SK-N-SH (cell line): ENCODE measurements around the gene RNF168. TPM values are rescaled to one million over a fixed set of nuclear protein-coding genes. Genes with fewer than 3 reads are reported as not detected.
"Not testable (repeated sequence)": the region's sequence is repeated elsewhere in the genome, so short reads cannot be mapped to it uniquely, and the experiment has no call there.

Experiments used
- CTCF ChIA-PET: fragments of 300-600, 350-600 bp; formaldehyde crosslinking; extraction: SDS; loops from one replicate; lab custom pipeline; 2021; lab: Yijun Ruan, JAX
- POLR2A ChIA-PET: fragments of 350-600 bp; sonication (Branson Sonifier 250); formaldehyde crosslinking; extraction: SDS; loops from one replicate; lab custom pipeline; 2020; ENCODE audit warnings: antibody characterized with exemption, inconsistent platforms; lab: Yijun Ruan, JAX
- DNase-seq: peaks from one replicate; pipeline ENCODE4 v3.0.0; 2012
- H2AFZ ChIP-seq: fragments of 200-600 bp; sonication (generic); 2 replicates; pipeline ENCODE4 v1.8.1; 2016; ENCODE audit warnings: antibody characterized with exemption, mild to moderate bottlenecking, low read depth
- H3F3A ChIP-seq: fragments of 200-600 bp; sonication (generic); replicated peaks from 2 replicates; pipeline ENCODE3; 2016; ENCODE audit warnings: antibody characterized with exemption, mild to moderate bottlenecking; ENCODE audit not compliant: insufficient read depth
- H3K27ac ChIP-seq, 2 experiments: fragments of 200-500 bp in 1 of 2; fragments of 200-600 bp in 1 of 2; sonication (Bioruptor generic) in 1 of 2; sonication (generic), shearing (Covaris generic) in 1 of 2; 2 replicates each; pipeline versions ENCODE4 v1.5.1 to v1.6.1; 2014 to 2016; ENCODE audit warnings: low read depth in 2 of 2, inconsistent platforms in 1 of 2, low read length in 1 of 2, mild to moderate bottlenecking in 1 of 2, mixed read lengths in 1 of 2
- H3K27me3 ChIP-seq: fragments of 200-600 bp; sonication (generic), shearing (Covaris generic); 2 replicates; pipeline ENCODE4 v1.6.1; 2016; ENCODE audit warnings: mixed run types; ENCODE audit not compliant: insufficient read depth
- H3K36me3 ChIP-seq, 2 experiments: fragments of 200-500 bp in 1 of 2; fragments of 200-600 bp in 1 of 2; sonication (Bioruptor generic) in 1 of 2; sonication (generic) in 1 of 2; replicated peaks in 1 of 2; 2 replicates each; pipeline versions ENCODE3 to v1.5.1; 2014 to 2016; ENCODE audit warnings: low read length in 1 of 2, mild to moderate bottlenecking in 1 of 2; ENCODE audit not compliant: insufficient read depth in 2 of 2, control insufficient read depth in 1 of 2
- H3K4me1 ChIP-seq, 2 experiments: fragments of 200-500 bp in 1 of 2; fragments of 200-600 bp in 1 of 2; sonication (Bioruptor generic) in 1 of 2; sonication (generic), shearing (Covaris generic) in 1 of 2; 2 replicates each; pipeline versions ENCODE4 v1.5.1 to v1.6.1; 2014 to 2016; ENCODE audit warnings: low read depth in 1 of 2, low read length in 1 of 2, mixed run types in 1 of 2; ENCODE audit not compliant: insufficient read depth in 2 of 2, control insufficient read depth in 1 of 2
- H3K4me2 ChIP-seq: fragments of 200-600 bp; sonication (generic), shearing (Covaris generic); 2 replicates; pipeline ENCODE4 v1.6.1; 2017; ENCODE audit warnings: mixed run types
- H3K4me3 ChIP-seq, 2 experiments: fragments of 200-500 bp in 1 of 2; fragments of 200-600 bp in 1 of 2; sonication (Bioruptor generic) in 1 of 2; sonication (generic), shearing (Covaris generic) in 1 of 2; 2 replicates each; pipeline versions ENCODE4 v1.5.1 to v1.8.1; 2014 to 2016; ENCODE audit warnings: low read depth in 2 of 2, inconsistent platforms in 1 of 2, low read length in 1 of 2, mild to moderate bottlenecking in 1 of 2, mixed read lengths in 1 of 2, moderate library complexity in 1 of 2
- H3K79me2 ChIP-seq: fragments of 200-600 bp; sonication (generic); 2 replicates; pipeline ENCODE4 v1.8.1; 2017; ENCODE audit warnings: mild to moderate bottlenecking; ENCODE audit not compliant: insufficient read depth
- H3K9ac ChIP-seq: fragments of 200-600 bp; sonication (generic); 2 replicates; pipeline ENCODE4 v1.6.1; 2017; ENCODE audit warnings: mixed run types
- H3K9me2 ChIP-seq: fragments of 200-600 bp; sonication (generic); 2 replicates; pipeline ENCODE4 v1.6.1; 2017; ENCODE audit warnings: mixed run types
- H3K9me3 ChIP-seq: fragments of 200-600 bp; sonication (generic); 2 replicates; pipeline ENCODE4 v1.6.1; 2017; ENCODE audit warnings: mixed run types, mild to moderate bottlenecking, moderate library complexity
- H4K20me1 ChIP-seq: fragments of 200-600 bp; sonication (generic); 2 replicates; pipeline ENCODE4 v1.6.1; 2017; ENCODE audit warnings: mild to moderate bottlenecking, mixed run types; ENCODE audit not compliant: insufficient read depth
- ELF1 ChIP-seq: IDR thresholded peaks from 2 replicates; pipeline ENCODE4 v1.4.0; 2012
- FOSL2 ChIP-seq: IDR thresholded peaks from 2 replicates; pipeline ENCODE4 v1.4.0; 2012; ENCODE audit warnings: low read depth, mild to moderate bottlenecking, moderate library complexity, borderline replicate concordance
- GATA2 ChIP-seq: sonication (generic); formaldehyde crosslinking; IDR thresholded peaks from 2 replicates; pipeline ENCODE4 v1.5.0; 2020; ENCODE audit warnings: mild to moderate bottlenecking, missing genetic modification reagents
- IRF3 ChIP-seq: fragments of 150-350 bp; IDR thresholded peaks from 2 replicates; pipeline ENCODE4 v1.6.1; 2016; ENCODE audit warnings: mild to moderate bottlenecking, low read depth, low read length
- JUND ChIP-seq: IDR thresholded peaks from 2 replicates; pipeline ENCODE4 v1.4.0; 2012
- MAX ChIP-seq: IDR thresholded peaks from 2 replicates; pipeline ENCODE4 v1.4.0; 2012; ENCODE audit warnings: low read depth
- MEF2A ChIP-seq: IDR thresholded peaks from 2 replicates; pipeline ENCODE4 v1.4.0; 2012; ENCODE audit warnings: low read depth, borderline replicate concordance
- MXI1 ChIP-seq: IDR thresholded peaks from 2 replicates; pipeline ENCODE4 v1.6.1; 2012; ENCODE audit warnings: mild to moderate bottlenecking, low read depth, low read length, improper control_type of control experiment
- NFIC ChIP-seq: IDR thresholded peaks from 2 replicates; pipeline ENCODE4 v1.4.0; 2012; ENCODE audit warnings: borderline replicate concordance
- POLR2AphosphoS5 ChIP-seq: IDR thresholded peaks from 2 replicates; pipeline ENCODE4 v1.6.1; 2012; ENCODE audit warnings: low read depth, low read length
- RAD21 ChIP-seq: IDR thresholded peaks from 2 replicates; pipeline ENCODE4 v1.6.1; 2012; ENCODE audit warnings: mild to moderate bottlenecking, low read length
- RFX5 ChIP-seq: IDR thresholded peaks from 2 replicates; pipeline ENCODE4 v1.6.1; 2012; ENCODE audit warnings: mild to moderate bottlenecking, improper control_type of control experiment, low read length
- SIN3A ChIP-seq: IDR thresholded peaks from 2 replicates; pipeline ENCODE4 v1.6.1; 2012; ENCODE audit warnings: low read depth, mild to moderate bottlenecking, low read length, moderate library complexity, borderline replicate concordance
- YY1 ChIP-seq: IDR thresholded peaks from 2 replicates; pipeline ENCODE4 v1.4.0; 2012; ENCODE audit warnings: low read depth, mild to moderate bottlenecking
- ZBTB33 ChIP-seq: IDR thresholded peaks from 2 replicates; pipeline ENCODE4 v1.4.0; 2012; ENCODE audit warnings: low read depth, borderline replicate concordance
- WGBS: methylation state at CpG from one replicate; pipeline ENCODE4 v1.1.6; 2017; ENCODE audit warnings: low lambda C conversion rate; 5-methylcytosine and 5-hydroxymethylcytosine counted together
- polyA plus RNA-seq, 3 experiments: library from polyadenylated mRNA; depleted of rRNA; stranded (reverse); fragments of >200 nt; gene quantifications; 2 replicates each; pipeline ENCODE4 v1.2.3, GENCODE V29; 2012

The RNF168 gene
- polyA plus RNA-seq, 1 of the 3 experiments (the other 2 are of a cell fraction) = 1.9 TPM

GRCh38 chr3:196428041-196428440, 75.5 kb downstream of the RNF168 start (continued):
- TF ChIP-seq IRF3 (no peak), ELF1 (no peak), MAX (no peak), YY1 (no peak), MEF2A (no peak), RAD21 (no peak), POLR2AphosphoS5 (no peak), RFX5 (no peak), ZBTB33 (no peak), FOSL2 (no peak)

GRCh38 chr3:196424421-196424820, 79.1 kb downstream of the RNF168 start:
- H3K4me2 ChIP-seq, H3K27ac ChIP-seq, H3K9me3 ChIP-seq, H3K9ac ChIP-seq, POLR2A ChIA-PET, H3K9me2 ChIP-seq, H3K27me3 ChIP-seq, CTCF ChIA-PET, H2AFZ ChIP-seq, DNase-seq, H3K4me3 ChIP-seq, H3F3A ChIP-seq: not testable (repeated sequence)
- Histone ChIP-seq H3K79me2 (peaks cover 100% of the 10 kb centered on the region), H4K20me1 (peaks cover 85% of the 10 kb centered on the region), H3K36me3 (peaks cover 2 to 13% of the 10 kb centered on the region in 2 experiments), H3K4me1 (peaks cover 0 to 10% of the 10 kb centered on the region in 2 experiments; a peak in 1 of 4 replicates)
- 98% methylated on average over 6 of the region's 6 CpGs for WGBS

GRCh38 chr3:196423044-196423781, 80.4 kb downstream of the RNF168 start:
- peaks cover 100% of the 10 kb centered on the region for H3K79me2 ChIP-seq
- H3K4me1 ChIP-seq = peaks cover 0 to 10% of the 10 kb centered on the region in 2 experiments; a peak in 1 of 4 replicates
- H3K27ac ChIP-seq = peak overlapping the region in 1 of 2 experiments; percentile 68; a peak in 2 of 4 replicates
- 92% methylated on average over 2 of the region's 10 CpGs for WGBS
- CTCF ChIA-PET = no interaction called here
- peaks cover 2 to 9% of the 10 kb centered on the region in 2 experiments for H3K36me3 ChIP-seq
- no peaks in the 10 kb centered on the region for H3K9me2 ChIP-seq
- no peak overlapping the region for H3K4me2 ChIP-seq
- POLR2A ChIA-PET = interaction anchor here (0.6 kb wide), 1 partner anchor 25 kb away, joined by 3 read pairs; no protein-coding TSS in a partner anchor
- peak; percentile 22; the same call in 1 of the 2 replicates for TF ChIP-seq NFIC
- TF ChIP-seq MXI1 = peak; percentile 38; the same call in 1 of the 2 replicates
- TF ChIP-seq JUND = no peak
- TF ChIP-seq SIN3A = no peak
- no peak for TF ChIP-seq GATA2 (CRISPR knock-in tag)
- no peak overlapping the region for H2AFZ ChIP-seq
- no peak overlapping the region for H3K9ac ChIP-seq
- no peaks in the 10 kb centered on the region for H3K27me3 ChIP-seq
- peak; percentile 73 for DNase-seq
- H3K4me3 ChIP-seq = no peak overlapping the region
- H3F3A ChIP-seq = no peaks in the 10 kb centered on the region
- H4K20me1 ChIP-seq = peaks cover 84% of the 10 kb centered on the region
- no peaks in the 10 kb centered on the region for H3K9me3 ChIP-seq

- WGBS = 95% methylated on average over 5 of the region's 5 CpGs
- CTCF ChIA-PET, H3K27me3 ChIP-seq, H3F3A ChIP-seq, H2AFZ ChIP-seq, H3K4me2 ChIP-seq, DNase-seq, H3K36me3 ChIP-seq, H3K27ac ChIP-seq, H3K9me3 ChIP-seq, H3K9me2 ChIP-seq, H3K9ac ChIP-seq, H3K4me3 ChIP-seq, POLR2A ChIA-PET: not testable (repeated sequence)
- Histone ChIP-seq H3K4me1 (peaks cover 0 to 10% of the 10 kb centered on the region in 2 experiments; a peak in 1 of 4 replicates), H3K79me2 (peaks cover 99% of the 10 kb centered on the region), H4K20me1 (peaks cover 81% of the 10 kb centered on the region)
These were observed 81.9 kb downstream of the RNF168 start for GRCh38 chr3:196421668-196422067.
